Measurements from ENCODE around the gene PAK5. TPM values are rescaled to one million over a fixed set of nuclear protein-coding genes. Genes with fewer than 3 reads are reported as not detected.

PAK5 gene
- total RNA-seq, 1 donor from 2014 or later = not detected

GRCh38 chr20:9506964-9507369 lies 331.9 kb downstream of the PAK5 start:
- DNase-seq = no peak
- H3K4me1 ChIP-seq = peaks cover 22% of the 10 kb centered on the region
- H3K27me3 ChIP-seq (ENCODE audit: low read depth) = peaks cover 79% of the 10 kb centered on the region
- intact Hi-C loops (cut with micrococcal nuclease) = no loop called here
- H3K4me3 ChIP-seq = peak overlapping the region; percentile 36
- no peaks in the 10 kb centered on the region for H3K9me3 ChIP-seq (replicated peaks)
- H3K27ac ChIP-seq (replicated peaks) = no peak overlapping the region
- TF ChIP-seq CTCF (IDR thresholded peaks at IDR 0.05; ENCODE audit: borderline replicate concordance) = no peak
- no peaks in the 10 kb centered on the region for H3K36me3 ChIP-seq

GRCh38 chr20:9506280-9506821 lies 332.5 kb downstream of the PAK5 start:
- no peak overlapping the region for H3K27ac ChIP-seq (replicated peaks)
- no peaks in the 10 kb centered on the region for H3K9me3 ChIP-seq (replicated peaks)
- H3K36me3 ChIP-seq = no peaks in the 10 kb centered on the region
- intact Hi-C loops (cut with micrococcal nuclease) = no loop called here
- no peak for TF ChIP-seq CTCF (IDR thresholded peaks at IDR 0.05; ENCODE audit: borderline replicate concordance)
- peaks cover 22% of the 10 kb centered on the region for H3K4me1 ChIP-seq
- H3K4me3 ChIP-seq = peak overlapping the region; percentile 36
- H3K27me3 ChIP-seq (ENCODE audit: low read depth) = peaks cover 73% of the 10 kb centered on the region
- no peak for DNase-seq

GRCh38 chr20:9503526-9504245 lies 335.2 kb downstream of the PAK5 start:
- Histone ChIP-seq H3K9me3 (replicated peaks) (no peaks in the 10 kb centered on the region), H3K4me3 (no peak overlapping the region), H3K27ac (replicated peaks) (no peak overlapping the region), H3K4me1 (peaks cover 22% of the 10 kb centered on the region), H3K27me3 (ENCODE audit: low read depth) (peaks cover 46% of the 10 kb centered on the region), H3K36me3 (no peaks in the 10 kb centered on the region)
- DNase-seq = no peak
- TF ChIP-seq CTCF (IDR thresholded peaks at IDR 0.05; ENCODE audit: borderline replicate concordance) = no peak
- intact Hi-C loops (cut with micrococcal nuclease) = no loop called here

- TF ChIP-seq CTCF (IDR thresholded peaks at IDR 0.05; ENCODE audit: borderline replicate concordance) = no peak
Observed at GRCh38 chr20:9501473-9501872, 337.4 kb downstream of the PAK5 start.

GRCh38 chr20:9500121-9500520 lies 338.8 kb downstream of the PAK5 start:
- Histone ChIP-seq H3K4me3 (no peak overlapping the region), H3K27me3 (ENCODE audit: low read depth) (peaks cover 11% of the 10 kb centered on the region), H3K4me1 (no peaks in the 10 kb centered on the region), H3K36me3 (no peaks in the 10 kb centered on the region), H3K9me3 (replicated peaks) (no peaks in the 10 kb centered on the region), H3K27ac (replicated peaks) (no peak overlapping the region)
- no peak for DNase-seq
- no peak for TF ChIP-seq CTCF (IDR thresholded peaks at IDR 0.05; ENCODE audit: borderline replicate concordance)
- intact Hi-C loops (cut with micrococcal nuclease) = no loop called here

More at GRCh38 chr20:9501473-9501872, 337.4 kb downstream of the PAK5 start:
- Histone ChIP-seq H3K27me3 (ENCODE audit: low read depth) (peaks cover 24% of the 10 kb centered on the region), H3K27ac (replicated peaks) (no peak overlapping the region), H3K36me3 (no peaks in the 10 kb centered on the region), H3K4me1 (peaks cover 5% of the 10 kb centered on the region), H3K4me3 (no peak overlapping the region), H3K9me3 (replicated peaks) (no peaks in the 10 kb centered on the region)
- DNase-seq = no peak
- intact Hi-C loops (cut with micrococcal nuclease) = no loop called here
